ENCODE data around the gene SEPTIN10.
A peak's percentile ranks its signal among the peaks of the same experiment; 100 is the strongest.

Gene SEPTIN10

GRCh38 chr2:109523536-109524361 is 90.0 kb downstream of the SEPTIN10 start:
- TF ChIP-seq ZNF174 (tag by site-specific recombination; IDR thresholded peaks at IDR 0.05) (no peak), ZFHX2 (tag by site-specific recombination; conservative IDR thresholded peaks at IDR 0.05) (0 out of 2 replicates have a peak, but pooled peaks have one; percentile 21)
- no peak overlapping the region for H3K27ac ChIP-seq (ENCODE audit: extremely low read depth, low read depth, low read length)
- H3K4me1 ChIP-seq (ENCODE audit: control insufficient read depth, insufficient read depth, low read length), result no peaks in the 10 kb centered on the region
- no peaks in the 10 kb centered on the region for H3K9me3 ChIP-seq (ENCODE audit: control insufficient read depth, insufficient read depth, low read depth, low read length)
- H3K4me3 ChIP-seq (ENCODE audit: low read depth, low read length), result no peak overlapping the region
- ChIA-PET CTCF (interaction anchor here (0.7 to 1.3 kb wide), 2 partner anchors 13 to 22 kb away, joined by 3 to 4 read pairs; no protein-coding TSS in a partner anchor), POLR2A (no interaction called here)
- H3K36me3 ChIP-seq (ENCODE audit: control insufficient read depth in 2 of 2, insufficient read depth in 1 of 2, low read length in 2 of 2), result no peaks in the 10 kb centered on the region

DNA sequence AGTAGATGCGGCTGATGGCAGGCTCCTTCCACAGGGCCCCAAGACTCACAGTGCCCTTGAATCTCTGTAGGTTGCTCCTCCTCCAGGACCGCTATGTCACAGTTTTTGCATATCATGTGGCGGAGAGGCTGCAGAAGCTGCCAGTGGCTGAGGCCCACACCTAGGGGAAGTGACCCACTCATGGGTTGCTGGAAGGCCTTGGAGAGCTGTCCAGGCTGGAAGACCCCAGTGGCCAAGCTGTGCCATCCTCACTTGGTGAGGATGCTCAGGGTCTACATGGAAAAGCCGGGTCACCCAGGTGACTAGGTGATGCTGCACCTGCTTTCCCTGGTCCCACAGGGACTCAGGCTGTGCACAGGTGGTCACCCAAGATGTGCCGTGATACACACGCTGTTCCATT is 90.6 kb downstream of the SEPTIN10 start:
- POLR2A ChIA-PET, result no interaction called here
- CTCF ChIA-PET, result interaction anchor here (0.7 kb wide), 1 partner anchor 12 kb away, joined by 3 read pairs; no protein-coding TSS in a partner anchor
- H3K27ac ChIP-seq (ENCODE audit: extremely low read depth, low read depth, low read length), result no peak overlapping the region
- no peak overlapping the region for H3K4me3 ChIP-seq (ENCODE audit: low read depth, low read length)
- no peaks in the 10 kb centered on the region for H3K4me1 ChIP-seq (ENCODE audit: control insufficient read depth, insufficient read depth, low read length)
- no peak for TF ChIP-seq ZFP69B (tag by site-specific recombination; IDR thresholded peaks at IDR 0.05)
- H3K36me3 ChIP-seq (ENCODE audit: control insufficient read depth in 2 of 2, insufficient read depth in 1 of 2, low read length in 2 of 2), result no peaks in the 10 kb centered on the region
- H3K9me3 ChIP-seq (ENCODE audit: control insufficient read depth, insufficient read depth, low read depth, low read length), result no peaks in the 10 kb centered on the region

- no peaks in the 10 kb centered on the region for H3K4me1 ChIP-seq (ENCODE audit: control insufficient read depth, insufficient read depth, low read length)
- ChIA-PET POLR2A (no interaction called here), CTCF (interaction anchor here (0.9 to 1.5 kb wide), 2 partner anchors 12 to 214 kb away, joined by 3 to 6 read pairs; no protein-coding TSS in a partner anchor)
Observed at GRCh38 chr2:109522063-109522374, 91.7 kb downstream of the SEPTIN10 start.

More at GRCh38 chr2:109522063-109522374, 91.7 kb downstream of the SEPTIN10 start:
- no peak for TF ChIP-seq ZNF785 (tag by site-specific recombination; IDR thresholded peaks at IDR 0.05)
- no peak for TF ChIP-seq ZNF843 (tag by site-specific recombination; IDR thresholded peaks at IDR 0.05)
- no peak for TF ChIP-seq ZNF549 (tag by site-specific recombination; IDR thresholded peaks at IDR 0.05)
- no peak for TF ChIP-seq ZNF76 (tag by site-specific recombination; IDR thresholded peaks at IDR 0.05; ENCODE audit: borderline replicate concordance, low read depth)
- TF ChIP-seq, protein P1, sequence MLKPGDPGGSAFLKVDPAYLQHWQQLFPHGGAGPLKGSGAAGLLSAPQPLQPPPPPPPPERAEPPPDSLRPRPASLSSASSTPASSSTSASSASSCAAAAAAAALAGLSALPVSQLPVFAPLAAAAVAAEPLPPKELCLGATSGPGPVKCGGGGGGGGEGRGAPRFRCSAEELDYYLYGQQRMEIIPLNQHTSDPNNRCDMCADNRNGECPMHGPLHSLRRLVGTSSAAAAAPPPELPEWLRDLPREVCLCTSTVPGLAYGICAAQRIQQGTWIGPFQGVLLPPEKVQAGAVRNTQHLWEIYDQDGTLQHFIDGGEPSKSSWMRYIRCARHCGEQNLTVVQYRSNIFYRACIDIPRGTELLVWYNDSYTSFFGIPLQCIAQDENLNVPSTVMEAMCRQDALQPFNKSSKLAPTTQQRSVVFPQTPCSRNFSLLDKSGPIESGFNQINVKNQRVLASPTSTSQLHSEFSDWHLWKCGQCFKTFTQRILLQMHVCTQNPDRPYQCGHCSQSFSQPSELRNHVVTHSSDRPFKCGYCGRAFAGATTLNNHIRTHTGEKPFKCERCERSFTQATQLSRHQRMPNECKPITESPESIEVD (tag by site-specific recombination; IDR thresholded peaks at IDR 0.05), result no peak
- TF ChIP-seq ZIC2 (tag by site-specific recombination; IDR thresholded peaks at IDR 0.05), result no peak
- no peak for TF ChIP-seq ZNF26 (tag by site-specific recombination; IDR thresholded peaks at IDR 0.05)
- TF ChIP-seq KLF10 (tag by site-specific recombination; IDR thresholded peaks at IDR 0.05), result no peak
- no peak for TF ChIP-seq ZNF112 (tag by site-specific recombination; IDR thresholded peaks at IDR 0.05)
- no peak for TF ChIP-seq PBX3 (CRISPR knock-in tag; IDR thresholded peaks at IDR 0.05)
- no peak for TF ChIP-seq ZNF449 (tag by site-specific recombination; IDR thresholded peaks at IDR 0.05)
- no peak for TF ChIP-seq ZNF18 (tag by site-specific recombination; IDR thresholded peaks at IDR 0.05)
- TF ChIP-seq HOXD13 (CRISPR knock-in tag; IDR thresholded peaks at IDR 0.05; ENCODE audit: borderline replicate concordance), result no peak
- no peak for TF ChIP-seq ZFP41 (tag by site-specific recombination; IDR thresholded peaks at IDR 0.05; ENCODE audit: borderline replicate concordance)
- no peaks in the 10 kb centered on the region for H3K9me3 ChIP-seq (ENCODE audit: control insufficient read depth, insufficient read depth, low read depth, low read length)
- H3K4me3 ChIP-seq (ENCODE audit: low read depth, low read length), result no peak overlapping the region
- H3K36me3 ChIP-seq (ENCODE audit: control insufficient read depth in 2 of 2, insufficient read depth in 1 of 2, low read length in 2 of 2), result no peaks in the 10 kb centered on the region
- H3K27ac ChIP-seq (ENCODE audit: extremely low read depth, low read depth, low read length), result no peak overlapping the region
